Measurements from ENCODE around the gene PLOD1. TPM values are rescaled to one million over a fixed set of nuclear protein-coding genes. Genes with fewer than 3 reads are reported as not detected.

The PLOD1 gene
- total and polyA plus RNA-seq, 4 donors: 48.0 to 82.9 (median 63.9) TPM

DNA sequence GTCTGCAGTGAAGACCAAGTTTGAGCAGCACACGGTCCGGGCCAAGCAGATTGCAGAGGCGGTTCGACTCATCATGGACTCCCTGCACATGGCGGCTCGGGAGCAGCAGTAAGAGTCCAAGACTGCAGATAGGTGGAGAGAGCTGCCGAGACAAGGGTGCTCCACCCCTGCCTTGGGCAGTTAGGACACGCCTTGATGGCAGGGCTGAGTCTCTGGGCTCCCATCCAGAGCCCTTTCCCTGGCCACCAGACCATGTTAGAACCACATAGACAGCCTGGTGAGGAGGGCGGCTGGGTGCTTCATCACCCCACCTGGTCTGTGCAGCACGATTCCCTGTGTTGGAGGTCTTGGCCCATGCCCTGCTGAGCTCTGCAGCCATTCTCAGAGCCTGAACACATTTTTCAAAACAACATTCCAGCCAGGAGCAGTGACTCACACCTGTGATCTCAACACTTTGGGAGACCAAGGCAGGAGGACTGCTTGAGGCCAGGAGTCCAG is 67.5 kb downstream of the PLOD1 start (continued):
- TF ChIP-seq, protein P1, sequence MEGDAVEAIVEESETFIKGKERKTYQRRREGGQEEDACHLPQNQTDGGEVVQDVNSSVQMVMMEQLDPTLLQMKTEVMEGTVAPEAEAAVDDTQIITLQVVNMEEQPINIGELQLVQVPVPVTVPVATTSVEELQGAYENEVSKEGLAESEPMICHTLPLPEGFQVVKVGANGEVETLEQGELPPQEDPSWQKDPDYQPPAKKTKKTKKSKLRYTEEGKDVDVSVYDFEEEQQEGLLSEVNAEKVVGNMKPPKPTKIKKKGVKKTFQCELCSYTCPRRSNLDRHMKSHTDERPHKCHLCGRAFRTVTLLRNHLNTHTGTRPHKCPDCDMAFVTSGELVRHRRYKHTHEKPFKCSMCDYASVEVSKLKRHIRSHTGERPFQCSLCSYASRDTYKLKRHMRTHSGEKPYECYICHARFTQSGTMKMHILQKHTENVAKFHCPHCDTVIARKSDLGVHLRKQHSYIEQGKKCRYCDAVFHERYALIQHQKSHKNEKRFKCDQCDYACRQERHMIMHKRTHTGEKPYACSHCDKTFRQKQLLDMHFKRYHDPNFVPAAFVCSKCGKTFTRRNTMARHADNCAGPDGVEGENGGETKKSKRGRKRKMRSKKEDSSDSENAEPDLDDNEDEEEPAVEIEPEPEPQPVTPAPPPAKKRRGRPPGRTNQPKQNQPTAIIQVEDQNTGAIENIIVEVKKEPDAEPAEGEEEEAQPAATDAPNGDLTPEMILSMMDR (IDR thresholded peaks at IDR 0.05; ENCODE audit: low read depth, low read length, missing input control): no peak
- TF ChIP-seq HNF4A (conservative IDR thresholded peaks at IDR 0.05) (no peak), ATF3 (IDR thresholded peaks at IDR 0.05) (no peak), FOXA2 (IDR thresholded peaks at IDR 0.05) (no peak), GABPA (IDR thresholded peaks at IDR 0.05 in 1 of 2, conservative IDR thresholded peaks at IDR 0.05 in 1 of 2) (no peak), SP1 (IDR thresholded peaks at IDR 0.05) (no peak), RXRA (IDR thresholded peaks at IDR 0.05) (no peak), YY1 (IDR thresholded peaks at IDR 0.05) (no peak), TAF1 (conservative IDR thresholded peaks at IDR 0.05) (no peak)

GRCh38 chr1:12003762-12004161 is 69.2 kb downstream of the PLOD1 start:
- no peak for TF ChIP-seq EGR1 (IDR thresholded peaks at IDR 0.05; ENCODE audit: low read depth in 2 of 2)
- TF ChIP-seq FOXA1 (IDR thresholded peaks at IDR 0.05): no peak
- TF ChIP-seq, protein P1 (IDR thresholded peaks at IDR 0.05; ENCODE audit: low read depth, low read length, missing input control): no peak
- TF ChIP-seq, protein P2, sequence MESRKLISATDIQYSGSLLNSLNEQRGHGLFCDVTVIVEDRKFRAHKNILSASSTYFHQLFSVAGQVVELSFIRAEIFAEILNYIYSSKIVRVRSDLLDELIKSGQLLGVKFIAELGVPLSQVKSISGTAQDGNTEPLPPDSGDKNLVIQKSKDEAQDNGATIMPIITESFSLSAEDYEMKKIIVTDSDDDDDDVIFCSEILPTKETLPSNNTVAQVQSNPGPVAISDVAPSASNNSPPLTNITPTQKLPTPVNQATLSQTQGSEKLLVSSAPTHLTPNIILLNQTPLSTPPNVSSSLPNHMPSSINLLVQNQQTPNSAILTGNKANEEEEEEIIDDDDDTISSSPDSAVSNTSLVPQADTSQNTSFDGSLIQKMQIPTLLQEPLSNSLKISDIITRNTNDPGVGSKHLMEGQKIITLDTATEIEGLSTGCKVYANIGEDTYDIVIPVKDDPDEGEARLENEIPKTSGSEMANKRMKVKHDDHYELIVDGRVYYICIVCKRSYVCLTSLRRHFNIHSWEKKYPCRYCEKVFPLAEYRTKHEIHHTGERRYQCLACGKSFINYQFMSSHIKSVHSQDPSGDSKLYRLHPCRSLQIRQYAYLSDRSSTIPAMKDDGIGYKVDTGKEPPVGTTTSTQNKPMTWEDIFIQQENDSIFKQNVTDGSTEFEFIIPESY (IDR thresholded peaks at IDR 0.05): no peak
- no peak for TF ChIP-seq SP1 (IDR thresholded peaks at IDR 0.05)
- TF ChIP-seq TAF1 (conservative IDR thresholded peaks at IDR 0.05): no peak
- no peak for TF ChIP-seq FOXA2 (IDR thresholded peaks at IDR 0.05)
- TF ChIP-seq NR2F2 (IDR thresholded peaks at IDR 0.05): no peak
- no peaks in the 10 kb centered on the region for H3K4me1 ChIP-seq (ENCODE audit: control insufficient read depth in 4 of 4, insufficient read depth in 4 of 4, low read length in 3 of 4)
- DNase-seq (ENCODE audit: low spot score): no peak
- WGBS: 96% methylated on average over 12 of the region's 12 CpGs
- no peak overlapping the region for H3K9ac ChIP-seq (ENCODE audit: low read depth in 1 of 2, low read length in 2 of 2)
- no peak overlapping the region for H3K27ac ChIP-seq (ENCODE audit: low read depth in 1 of 2, low read length in 2 of 2)
- no peak overlapping the region for H3K4me3 ChIP-seq (ENCODE audit: low read depth in 1 of 3, low read length in 3 of 3)
- H3K27me3 ChIP-seq (ENCODE audit: control insufficient read depth in 4 of 4, insufficient read depth in 4 of 4, low read length in 3 of 4): no peaks in the 10 kb centered on the region
- H3K36me3 ChIP-seq (ENCODE audit: control insufficient read depth in 4 of 4, insufficient read depth in 3 of 4, low read depth in 1 of 4, low read length in 3 of 4): peaks cover 27 to 78% (median 71%) of the 10 kb centered on the region in 4 donors
- H3K9me3 ChIP-seq (ENCODE audit: control insufficient read depth in 4 of 4, low read length in 3 of 4): no peaks in the 10 kb centered on the region
